Memory B cell (primary cell): ENCODE measurements around the gene AMIGO3.
A peak's percentile ranks its signal among the peaks of the same experiment; 100 is the strongest.
"Not testable (repeated sequence)": the region's sequence is repeated elsewhere in the genome, so short reads cannot be mapped to it uniquely, and the experiment has no call there.

ENCODE experiments used
- ATAC-seq: fragments of 150-1000 bp; cut with Tn5 transposase; 2 replicates; pipeline ENCODE4 v1.10.0; 2021; ENCODE audit warnings: low read depth, mild to moderate bottlenecking, moderate library complexity
- DNase-seq, 2 donors: peaks; one replicate each; pipeline ENCODE4 v3.0.0; 2022; ENCODE audit warnings: low spot score in 2 of 2
- H3K27ac Mint-ChIP-seq: one replicate; pipeline ENCODE4 v1.8.0; 2022; ENCODE audit warnings: mild to moderate bottlenecking, moderate library complexity, mixed read lengths
- H3K27me3 Mint-ChIP-seq: one replicate; pipeline ENCODE4 v1.8.0; 2022; ENCODE audit warnings: mixed read lengths
- H3K36me3 Mint-ChIP-seq: one replicate; pipeline ENCODE4 v1.8.0; 2022; ENCODE audit warnings: mild to moderate bottlenecking, mixed read lengths
- H3K4me1 Mint-ChIP-seq: one replicate; pipeline ENCODE4 v1.8.0; 2022; ENCODE audit warnings: mixed read lengths
- H3K4me3 Mint-ChIP-seq: one replicate; pipeline ENCODE4 v1.8.0; 2022; ENCODE audit warnings: mild to moderate bottlenecking, moderate library complexity, mixed read lengths
- H3K9me3 Mint-ChIP-seq: one replicate; pipeline ENCODE4 v1.8.0; 2022; ENCODE audit warnings: mixed read lengths

Gene AMIGO3

GRCh38 chr3:49685103-49685502 is 34.4 kb downstream of the AMIGO3 start:
- not testable (repeated sequence) for DNase-seq, H3K27ac Mint-ChIP-seq, H3K27me3 Mint-ChIP-seq, H3K9me3 Mint-ChIP-seq, ATAC-seq
- Mint-ChIP-seq H3K4me3 (peak overlapping the region; percentile 11), H3K4me1 (peaks cover 15% of the 10 kb centered on the region), H3K36me3 (peaks cover 23% of the 10 kb centered on the region)

GRCh38 chr3:49684453-49684852 is 35.0 kb downstream of the AMIGO3 start:
- not testable (repeated sequence) for H3K27ac Mint-ChIP-seq, ATAC-seq, H3K27me3 Mint-ChIP-seq, H3K9me3 Mint-ChIP-seq, DNase-seq, H3K4me3 Mint-ChIP-seq
- Mint-ChIP-seq H3K4me1 (peaks cover 12% of the 10 kb centered on the region), H3K36me3 (peaks cover 28% of the 10 kb centered on the region)

GRCh38 chr3:49683162-49683561 is 36.3 kb downstream of the AMIGO3 start:
- peaks cover 3% of the 10 kb centered on the region for H3K27me3 Mint-ChIP-seq
- DNase-seq = no peak
- no peak for ATAC-seq
- peaks cover 3% of the 10 kb centered on the region for H3K4me1 Mint-ChIP-seq
- H3K4me3 Mint-ChIP-seq = no peak overlapping the region
- H3K9me3 Mint-ChIP-seq = no peaks in the 10 kb centered on the region
- no peak overlapping the region for H3K27ac Mint-ChIP-seq
- H3K36me3 Mint-ChIP-seq = peaks cover 30% of the 10 kb centered on the region

DNA sequence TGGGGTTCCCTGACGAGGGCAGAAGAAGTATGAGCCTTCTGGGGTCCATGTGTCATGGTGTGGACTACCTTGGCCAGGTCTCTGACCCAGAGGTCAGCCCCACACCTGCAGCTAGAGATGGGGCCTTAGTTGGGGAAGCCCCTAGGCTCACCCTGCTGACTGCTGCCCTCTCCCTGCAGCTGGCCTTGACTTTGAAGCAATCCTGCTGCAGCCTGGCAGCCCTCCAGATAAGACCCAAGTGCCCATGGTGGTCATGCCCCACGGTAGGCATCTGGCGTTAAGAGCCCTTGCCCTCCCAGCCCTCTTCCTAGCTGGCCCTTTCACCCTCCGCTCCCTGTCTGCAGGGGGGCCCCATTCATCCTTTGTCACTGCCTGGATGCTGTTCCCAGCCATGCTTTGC is 37.9 kb downstream of the AMIGO3 start:
- no peak for ATAC-seq
- peaks cover 3% of the 10 kb centered on the region for H3K27me3 Mint-ChIP-seq
- H3K9me3 Mint-ChIP-seq = no peaks in the 10 kb centered on the region
- peaks cover 34% of the 10 kb centered on the region for H3K36me3 Mint-ChIP-seq
- H3K27ac Mint-ChIP-seq = no peak overlapping the region
- H3K4me1 Mint-ChIP-seq = peaks cover 2% of the 10 kb centered on the region
- H3K4me3 Mint-ChIP-seq = no peak overlapping the region
- DNase-seq = no peak

- DNase-seq (no peak), ATAC-seq (no peak)
- peaks cover 34% of the 10 kb centered on the region for H3K36me3 Mint-ChIP-seq
- H3K27ac Mint-ChIP-seq = no peak overlapping the region
- H3K4me3 Mint-ChIP-seq = no peak overlapping the region
- no peaks in the 10 kb centered on the region for H3K9me3 Mint-ChIP-seq
- H3K27me3 Mint-ChIP-seq = peaks cover 3% of the 10 kb centered on the region
- peaks cover 2% of the 10 kb centered on the region for H3K4me1 Mint-ChIP-seq
These were observed 38.3 kb downstream of the AMIGO3 start for GRCh38 chr3:49681232-49681522.

DNA sequence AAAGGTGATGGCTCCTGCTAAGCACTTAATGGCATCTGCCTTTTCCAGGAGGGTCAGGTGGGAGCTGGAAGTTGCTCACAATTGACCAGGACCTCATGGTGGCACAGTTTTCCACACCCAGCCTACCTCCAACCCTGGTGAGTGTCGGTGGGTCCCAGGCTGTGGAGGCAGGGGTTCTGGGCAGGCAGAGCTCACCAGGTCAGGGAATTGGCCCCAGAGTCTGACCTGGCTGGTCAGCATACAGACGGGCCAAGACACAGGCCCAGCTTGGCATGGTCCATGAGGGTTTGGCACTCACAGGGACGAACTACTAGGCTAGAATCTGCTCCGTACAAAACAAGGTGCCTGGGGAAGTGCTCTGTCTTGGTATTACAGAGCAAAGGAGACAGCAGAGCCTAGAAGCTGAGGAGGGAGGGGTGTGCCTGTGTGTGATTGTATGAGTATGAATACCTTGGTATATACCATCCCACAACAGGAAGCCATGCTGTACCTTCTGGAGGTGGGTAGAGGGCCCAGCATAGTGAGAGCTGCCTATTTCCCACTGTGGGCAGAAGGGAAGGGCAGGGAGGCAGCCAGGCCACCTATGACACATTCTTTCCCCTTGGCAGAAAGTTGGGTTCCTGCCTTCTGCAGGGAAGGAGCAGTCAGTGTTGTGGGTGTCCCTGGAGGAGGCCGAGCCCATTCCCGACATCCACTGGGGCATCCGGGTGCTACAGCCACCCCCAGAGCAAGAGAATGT is 38.8 kb downstream of the AMIGO3 start:
- no peak overlapping the region for H3K27ac Mint-ChIP-seq
- ATAC-seq = no peak

GRCh38 chr3:49675912-49676311 is 43.6 kb downstream of the AMIGO3 start:
- no peaks in the 10 kb centered on the region for H3K9me3 Mint-ChIP-seq
- DNase-seq (no peak), ATAC-seq (no peak)
- H3K4me3 Mint-ChIP-seq = no peak overlapping the region
- peaks cover 21% of the 10 kb centered on the region for H3K36me3 Mint-ChIP-seq
- no peaks in the 10 kb centered on the region for H3K27me3 Mint-ChIP-seq
- peaks cover 20% of the 10 kb centered on the region for H3K4me1 Mint-ChIP-seq
- no peak overlapping the region for H3K27ac Mint-ChIP-seq

More for the DNA sequence above, 38.8 kb downstream of the AMIGO3 start:
- no peaks in the 10 kb centered on the region for H3K9me3 Mint-ChIP-seq
- DNase-seq = no peak
- H3K4me1 Mint-ChIP-seq = peaks cover 2% of the 10 kb centered on the region
- peaks cover 3% of the 10 kb centered on the region for H3K27me3 Mint-ChIP-seq
- H3K4me3 Mint-ChIP-seq = no peak overlapping the region
- H3K36me3 Mint-ChIP-seq = peaks cover 36% of the 10 kb centered on the region

GRCh38 chr3:49674497-49674983 is 44.9 kb downstream of the AMIGO3 start:
- Mint-ChIP-seq H3K27ac (peak overlapping the region; percentile 97), H3K4me1 (peaks cover 20% of the 10 kb centered on the region), H3K36me3 (peaks cover 8% of the 10 kb centered on the region), H3K9me3 (no peaks in the 10 kb centered on the region), H3K4me3 (peak overlapping the region; percentile 96), H3K27me3 (no peaks in the 10 kb centered on the region)
- DNase-seq (no peak), ATAC-seq (peak; percentile 1)

DNA sequence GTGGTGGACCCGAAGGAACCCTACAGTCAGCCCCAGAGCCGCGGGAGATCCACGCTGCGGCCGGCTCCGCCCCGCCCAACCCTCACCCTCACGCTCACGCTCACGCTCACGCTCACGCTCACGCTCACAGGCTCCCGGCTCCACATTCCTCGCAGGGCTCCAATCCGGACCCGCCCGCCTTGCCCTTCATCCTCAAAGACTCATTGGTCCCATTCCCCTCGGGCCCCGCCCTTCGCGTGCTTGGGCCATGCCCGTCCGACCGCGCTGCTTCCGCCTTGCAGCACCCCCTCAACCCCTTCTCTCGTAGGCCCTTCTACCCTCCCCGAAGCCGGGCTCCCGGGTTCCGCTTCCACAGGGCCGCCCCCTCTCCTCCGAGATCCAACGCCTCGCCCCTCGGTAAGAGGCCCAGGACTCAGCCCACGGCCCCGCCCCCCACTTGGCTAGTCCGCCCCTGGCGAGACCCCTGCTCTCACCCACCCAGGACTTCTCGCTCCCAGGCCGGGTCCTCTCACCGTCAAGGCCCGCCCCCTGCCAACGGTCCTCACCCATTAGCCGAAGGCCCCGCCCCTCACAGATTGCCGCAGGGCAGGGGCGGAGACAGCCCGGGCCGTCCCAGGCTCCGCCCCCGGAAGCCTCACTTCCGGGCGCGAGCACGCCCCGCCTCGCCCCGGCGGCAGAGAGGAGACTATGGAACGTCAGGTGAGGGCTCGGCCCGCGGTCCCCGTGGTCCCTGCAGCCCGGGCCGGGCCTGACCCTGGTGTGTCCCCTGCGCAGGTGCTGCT is 45.6 kb downstream of the AMIGO3 start, which contains the start of gene APEH:
TSS of gene APEH (plus strand) at position 637 of the 782 bp plus-strand sequence. CDS start at position 688, 51 bp downstream.
- Mint-ChIP-seq H3K36me3 (peaks cover 8% of the 10 kb centered on the region), H3K27ac (peak within 1 kb of the TSS; percentile 97), H3K27me3 (no peaks in the 10 kb centered on the region), H3K4me3 (peak within 1 kb of the TSS; percentile 96), H3K9me3 (no peaks in the 10 kb centered on the region), H3K4me1 (peaks cover 20% of the 10 kb centered on the region)
- peak; percentile 98 to 99 for DNase-seq
- peak; percentile 82 for ATAC-seq

DNA sequence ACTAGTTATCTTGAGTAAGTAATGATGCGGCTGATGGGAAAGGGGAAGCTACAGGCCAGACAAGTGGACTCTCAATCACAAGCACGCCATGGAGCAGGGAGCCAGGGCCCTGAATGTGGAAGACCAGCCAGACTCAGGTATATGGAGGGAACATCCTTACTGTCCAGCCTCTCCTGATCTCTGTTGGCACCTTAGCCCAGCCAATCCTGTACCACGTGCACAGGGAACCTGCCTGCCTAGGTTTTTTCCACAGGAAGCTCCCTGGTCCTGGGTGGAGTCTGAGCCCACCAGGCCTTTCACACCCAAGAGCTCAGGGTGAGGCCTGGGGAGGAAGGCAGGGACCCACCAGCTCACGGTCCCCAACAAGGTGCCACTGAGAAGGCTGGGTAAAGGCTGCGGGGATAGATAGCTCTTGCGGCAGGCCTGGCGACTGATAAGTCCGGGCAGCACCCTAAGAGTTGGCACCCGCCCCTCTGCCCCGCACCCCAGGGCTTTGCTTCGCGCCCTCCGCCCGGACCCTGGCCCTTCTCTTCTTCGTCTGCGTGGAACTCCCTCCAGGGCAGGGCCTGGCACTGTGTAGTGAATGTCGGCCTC is 46.3 kb downstream of the AMIGO3 start:
- H3K27me3 Mint-ChIP-seq = peaks cover 2% of the 10 kb centered on the region

DNA sequence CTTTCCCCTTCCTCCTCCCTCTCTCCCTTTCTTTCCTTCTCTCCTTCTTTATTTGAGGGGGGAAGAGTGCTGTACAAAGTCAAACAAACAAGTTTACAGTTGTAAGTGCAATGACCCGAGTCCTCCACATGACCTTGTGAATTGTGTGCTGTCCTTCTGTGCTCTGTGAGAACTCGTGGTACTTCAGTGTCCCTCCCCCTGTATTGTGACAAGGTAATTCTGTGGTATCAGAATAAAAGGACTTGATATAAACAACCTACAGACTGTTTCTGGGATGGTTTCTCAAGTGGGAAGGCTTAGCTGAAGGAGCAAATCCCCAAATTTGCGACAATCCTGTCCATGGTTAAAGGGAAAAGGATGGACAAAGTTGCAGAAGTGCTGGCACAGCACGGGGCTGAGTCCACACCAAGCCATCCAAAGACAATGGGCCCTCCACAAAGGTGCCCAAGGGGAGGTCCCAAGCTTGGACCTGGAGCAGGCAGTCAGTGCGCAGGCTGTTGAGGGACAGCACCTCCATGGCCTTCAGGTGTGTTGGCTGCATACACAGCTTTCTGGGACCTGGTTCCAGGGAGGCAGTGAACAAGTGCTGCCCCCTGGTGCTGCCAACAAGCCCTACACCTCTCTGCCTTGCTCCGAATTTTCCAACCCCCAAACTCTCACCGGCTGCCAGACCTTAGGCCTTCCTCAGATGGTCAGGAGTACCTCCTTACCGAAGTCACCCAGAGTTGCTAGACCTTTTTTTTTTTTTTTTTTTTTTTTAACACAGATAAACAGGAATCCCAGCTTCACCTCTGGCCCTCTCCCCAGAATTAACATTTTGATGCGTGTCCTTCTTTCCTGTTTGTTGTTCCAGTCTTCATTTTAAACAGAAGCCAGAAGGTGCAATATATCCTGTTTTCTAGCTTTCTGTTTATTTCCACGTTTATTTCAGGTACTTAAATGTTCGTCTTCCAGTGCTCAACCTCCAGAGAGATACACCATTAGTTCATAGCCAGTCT is 47.9 kb downstream of the AMIGO3 start:
- Mint-ChIP-seq H3K4me1 (peaks cover 18% of the 10 kb centered on the region), H3K36me3 (peaks cover 2% of the 10 kb centered on the region), H3K27ac (no peak overlapping the region), H3K27me3 (peaks cover 3% of the 10 kb centered on the region), H3K4me3 (peak overlapping the region; percentile 49), H3K9me3 (no peaks in the 10 kb centered on the region)
- ATAC-seq (no peak), DNase-seq (peak; percentile 61 to 66)

More for the DNA sequence above, 46.3 kb downstream of the AMIGO3 start:
- ATAC-seq (no peak), DNase-seq (no peak)
- Mint-ChIP-seq H3K9me3 (no peaks in the 10 kb centered on the region), H3K36me3 (peaks cover 7% of the 10 kb centered on the region), H3K4me1 (peaks cover 20% of the 10 kb centered on the region), H3K27ac (peak overlapping the region; percentile 97), H3K4me3 (peak overlapping the region; percentile 96)

GRCh38 chr3:49670940-49671290 is 48.6 kb downstream of the AMIGO3 start:
- Mint-ChIP-seq H3K27me3 (peaks cover 5% of the 10 kb centered on the region), H3K36me3 (peaks cover 1% of the 10 kb centered on the region), H3K4me1 (peaks cover 18% of the 10 kb centered on the region), H3K9me3 (no peaks in the 10 kb centered on the region), H3K4me3 (no peak overlapping the region), H3K27ac (no peak overlapping the region)
- ATAC-seq = no peak
- no peak for DNase-seq

GRCh38 chr3:49669352-49669751 is 50.1 kb downstream of the AMIGO3 start:
- no peak overlapping the region for H3K27ac Mint-ChIP-seq
- H3K36me3 Mint-ChIP-seq = no peaks in the 10 kb centered on the region
- DNase-seq (no peak), ATAC-seq (no peak)
- H3K4me1 Mint-ChIP-seq = peaks cover 10% of the 10 kb centered on the region
- H3K4me3 Mint-ChIP-seq = no peak overlapping the region
- H3K27me3 Mint-ChIP-seq = peaks cover 9% of the 10 kb centered on the region
- no peaks in the 10 kb centered on the region for H3K9me3 Mint-ChIP-seq
